ENCODE results near the gene RAP2A.

The RAP2A gene

DNA sequence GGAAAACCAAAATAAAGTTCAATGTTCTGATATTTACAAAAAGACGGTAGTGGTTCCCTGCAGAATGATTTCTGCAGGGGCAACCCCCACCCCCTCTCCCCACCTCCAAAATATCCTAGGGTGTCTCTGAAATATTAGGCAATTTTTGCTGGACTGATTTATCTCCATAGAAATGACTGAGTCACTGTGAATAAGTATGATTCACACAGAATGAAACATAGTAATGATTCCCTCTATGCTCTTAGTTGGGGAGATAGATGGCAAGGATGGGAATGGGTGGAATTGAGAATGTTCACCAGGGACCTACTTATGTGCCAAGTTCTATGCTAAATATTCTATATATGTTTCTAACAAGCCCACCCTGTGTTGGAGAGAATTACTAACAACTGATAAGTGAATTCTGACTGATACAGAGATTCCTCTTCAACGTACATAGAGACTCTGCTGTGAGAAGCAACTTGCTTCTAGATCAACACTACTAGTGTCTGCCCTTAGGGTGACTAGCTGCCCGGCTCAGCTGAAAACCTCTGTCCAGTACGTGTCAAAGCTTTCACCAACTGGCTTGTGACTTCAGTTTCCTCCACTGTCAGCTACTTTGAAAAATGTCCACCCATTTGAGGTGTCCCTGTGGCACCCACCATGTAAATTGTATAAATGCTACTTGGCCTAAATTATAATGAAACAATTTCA, 38.4 kb upstream of the RAP2A start:
- Histone ChIP-seq H3K27me3 (ENCODE audit: insufficient read depth, poor library complexity, severe bottlenecking) (no peaks in the 10 kb centered on the region), H3K4me3 (replicated peaks; ENCODE audit: insufficient read depth, low read length) (no peak overlapping the region), H3K27ac (replicated peaks) (no peak overlapping the region)
- TF ChIP-seq REST (IDR thresholded peaks at IDR 0.05; ENCODE audit: insufficient replicate concordance, low read depth): no peak
- no peak for TF ChIP-seq CTCF (IDR thresholded peaks at IDR 0.05; ENCODE audit: insufficient read depth, low read length)
- TF ChIP-seq GABPA (IDR thresholded peaks at IDR 0.05; ENCODE audit: low read depth): no peak
- no peak for DNase-seq (ENCODE audit: low read depth in 1 of 2, low spot score in 1 of 2)

GRCh38 chr13:97397267-97397666, 36.7 kb upstream of the RAP2A start:
- DNase-seq (ENCODE audit: low read depth in 1 of 2, low spot score in 1 of 2): no peak
- Histone ChIP-seq H3K4me3 (replicated peaks; ENCODE audit: insufficient read depth, low read length) (no peak overlapping the region), H3K27me3 (ENCODE audit: insufficient read depth, poor library complexity, severe bottlenecking) (no peaks in the 10 kb centered on the region), H3K27ac (replicated peaks) (no peak overlapping the region)
- TF ChIP-seq CTCF (IDR thresholded peaks at IDR 0.05; ENCODE audit: insufficient read depth, low read length) (no peak), GABPA (IDR thresholded peaks at IDR 0.05; ENCODE audit: low read depth) (no peak), SPI1 (IDR thresholded peaks at IDR 0.05; ENCODE audit: borderline replicate concordance, low read depth) (no peak), REST (IDR thresholded peaks at IDR 0.05; ENCODE audit: insufficient replicate concordance, low read depth) (no peak), POLR2AphosphoS5 (IDR thresholded peaks at IDR 0.05; ENCODE audit: low read depth) (no peak)

DNA sequence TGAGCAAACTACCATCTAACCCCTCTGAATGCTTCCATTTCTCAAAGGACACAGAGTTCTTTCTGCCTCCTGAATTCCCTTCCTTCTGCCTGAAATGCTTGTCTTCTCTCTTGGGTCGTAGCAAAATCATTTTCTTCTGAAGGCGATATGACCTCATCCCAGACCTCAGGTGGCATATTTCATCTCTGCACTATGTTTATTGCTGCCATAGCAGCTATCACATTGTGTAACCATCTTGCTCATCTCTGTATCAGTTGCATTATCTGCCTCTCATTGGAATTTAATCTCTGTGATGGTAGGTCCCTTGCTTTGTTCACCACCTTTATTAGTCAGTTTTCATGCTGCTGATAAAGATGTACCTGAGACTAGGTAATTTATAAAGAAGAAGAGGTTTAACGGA, 32.5 kb upstream of the RAP2A start:
- TF ChIP-seq REST (IDR thresholded peaks at IDR 0.05; ENCODE audit: insufficient replicate concordance, low read depth) (no peak), GABPA (IDR thresholded peaks at IDR 0.05; ENCODE audit: low read depth) (no peak), SPI1 (IDR thresholded peaks at IDR 0.05; ENCODE audit: borderline replicate concordance, low read depth) (no peak), CTCF (IDR thresholded peaks at IDR 0.05; ENCODE audit: insufficient read depth, low read length) (no peak), POLR2AphosphoS5 (IDR thresholded peaks at IDR 0.05; ENCODE audit: low read depth) (no peak)
- no peak for DNase-seq (ENCODE audit: low read depth in 1 of 2, low spot score in 1 of 2)
- Histone ChIP-seq H3K4me3 (replicated peaks; ENCODE audit: insufficient read depth, low read length) (no peak overlapping the region), H3K27ac (replicated peaks) (no peak overlapping the region), H3K27me3 (ENCODE audit: insufficient read depth, poor library complexity, severe bottlenecking) (peaks cover 2% of the 10 kb centered on the region)
